HepG2 (cell line): ENCODE measurements around the gene PDZD2. TPM values are rescaled to one million over a fixed set of nuclear protein-coding genes. Genes with fewer than 3 reads are reported as not detected.

Experiments
- ATAC-seq: fragments of 200-7000 bp; cut with Tn5 transposase; 3 replicates; pipeline ENCODE4 v1.9.1; 2020; ENCODE audit warnings: mild to moderate bottlenecking, moderate library complexity
- BruUV-seq: library from RNA; stranded (reverse); fragments of 400-500 nt; replicated peaks from 2 replicates; lab custom pipeline; 2021; lab: Mats Ljungman, UMichigan
- CTCF ChIA-PET: fragments of 300-600 bp; formaldehyde crosslinking; extraction: SDS; loops from one replicate; lab custom pipeline; 2021; ENCODE audit warnings: low total read pairs, inconsistent platforms, low intra/inter-chr PET ratio; lab: Yijun Ruan, JAX
- POLR2A ChIA-PET: fragments of 350-600 bp; sonication (Branson Sonifier 250); formaldehyde crosslinking; loops from one replicate; lab custom pipeline; 2020; ENCODE audit warnings: antibody characterized with exemption, inconsistent platforms; lab: Yijun Ruan, JAX
- DNase-seq: peaks from one replicate; pipeline ENCODE4 v3.0.0-alpha.2; 2015; ENCODE audit warnings: low spot score
- FAIRE-seq: peaks from 3 replicates; lab custom pipeline; 2011; peaks lifted over from hg19 to GRCh38; lab: Jason Lieb, UNC
- H2AFZ ChIP-seq: one replicate; pipeline ENCODE4 v1.6.1; 2011; ENCODE audit warnings: low read length, inconsistent platforms
- H3K27ac ChIP-seq: fragments of 300-600 bp; 3 replicates; pipeline ENCODE4 v1.8.0; 2011; ENCODE audit warnings: mixed run types, mild to moderate bottlenecking, mixed read lengths, low read length, inconsistent platforms; ENCODE audit not compliant: insufficient read depth; ENCODE audit errors: extremely low read length
- H3K27me3 ChIP-seq, 2 experiments: fragments of 200-600 bp in 1 of 2; 2 replicates in 1 of 2; 3 replicates in 1 of 2; pipeline versions ENCODE4 v1.6.0 to v1.8.0; 2011; ENCODE audit warnings: low read length in 2 of 2, mild to moderate bottlenecking in 2 of 2, moderate library complexity in 2 of 2, inconsistent platforms in 1 of 2; ENCODE audit not compliant: insufficient read depth in 2 of 2, control insufficient read depth in 1 of 2
- H3K36me3 ChIP-seq, 2 experiments: fragments of 200-600 bp in 1 of 2; replicated peaks in 1 of 2; 2 replicates in 1 of 2; 3 replicates in 1 of 2; pipeline versions ENCODE4 v1.5.1 to v1.8.0; 2011; ENCODE audit warnings: low read length in 2 of 2, inconsistent platforms in 1 of 2; ENCODE audit not compliant: insufficient read depth in 2 of 2, control insufficient read depth in 1 of 2
- H3K4me1 ChIP-seq: 2 replicates; pipeline ENCODE4 v1.5.1; 2012; ENCODE audit warnings: low read length, inconsistent platforms; ENCODE audit not compliant: insufficient read depth
- H3K4me2 ChIP-seq: 2 replicates; pipeline ENCODE4 v1.6.0; 2011; ENCODE audit warnings: low read depth, low read length, inconsistent platforms
- H3K4me3 ChIP-seq, 3 experiments: fragments of 200-600 bp in 1 of 3; sonication (generic), shearing (Covaris generic) in 1 of 3; replicated peaks in 1 of 3; 2 replicates each; pipeline ENCODE4 v1.5.1; 2011 to 2016; ENCODE audit warnings: low read length in 3 of 3, inconsistent platforms in 2 of 3, low read depth in 2 of 3, mild to moderate bottlenecking in 2 of 3, control low read depth in 1 of 3, mixed read lengths in 1 of 3; ENCODE audit not compliant: insufficient read depth in 1 of 3
- H3K79me2 ChIP-seq: one replicate; pipeline ENCODE4 v1.6.1; 2011; ENCODE audit warnings: low read length, inconsistent platforms; ENCODE audit not compliant: insufficient read depth
- H3K9ac ChIP-seq: 2 replicates; pipeline ENCODE4 v1.6.0; 2011; ENCODE audit warnings: mild to moderate bottlenecking, low read depth, low read length, inconsistent platforms; ENCODE audit not compliant: insufficient read depth
- H3K9me3 ChIP-seq: 2 replicates; pipeline ENCODE4 v1.5.1; 2012; ENCODE audit warnings: mild to moderate bottlenecking, low read length
- H4K20me1 ChIP-seq: 2 replicates; pipeline ENCODE4 v1.6.0; 2011; ENCODE audit warnings: inconsistent platforms, mild to moderate bottlenecking, low read length, moderate library complexity; ENCODE audit not compliant: insufficient read depth
- CCAR2 ChIP-seq: fragments of 200-400 bp; formaldehyde crosslinking; optimal IDR thresholded peaks from 2 replicates; pipeline ENCODE3; 2018; ENCODE audit warnings: low read depth, mild to moderate bottlenecking, low read length, moderate library complexity
- GMEB2 ChIP-seq: IDR thresholded peaks from 2 replicates; pipeline ENCODE4 v1.6.1; 2016; ENCODE audit warnings: missing biosample characterization, missing genetic modification reagents, low read depth
- HMGXB4 ChIP-seq, 2 experiments: sonication (generic) in 1 of 2; formaldehyde crosslinking in 1 of 2; IDR thresholded peaks; 2 replicates each; pipeline versions ENCODE4 v1.4.0 to v1.6.1; 2018 to 2020; ENCODE audit warnings: missing genetic modification reagents in 2 of 2, borderline replicate concordance in 1 of 2, low read depth in 1 of 2, mild to moderate bottlenecking in 1 of 2, missing biosample characterization in 1 of 2
- SP1 ChIP-seq, 2 experiments: fragments of 450-650 bp in 1 of 2; sonication (generic) in 1 of 2; formaldehyde crosslinking in 1 of 2; IDR thresholded peaks; 2 replicates each; pipeline versions ENCODE4 v1.4.0 to v1.6.1; 2016 to 2020; ENCODE audit warnings: missing genetic modification reagents in 1 of 2
- TCF12 ChIP-seq, 2 experiments: fragments of 450-650 bp in 1 of 2; sonication (generic) in 1 of 2; formaldehyde crosslinking in 1 of 2; IDR thresholded peaks; 2 replicates each; pipeline versions ENCODE4 v1.6.1 to v1.8.0; 2017 to 2022; ENCODE audit warnings: antibody characterized with exemption in 1 of 2, mild to moderate bottlenecking in 1 of 2, missing genetic modification reagents in 1 of 2, moderate library complexity in 1 of 2
- ZNF33A ChIP-seq: sonication (generic); formaldehyde crosslinking; IDR thresholded peaks from 2 replicates; pipeline ENCODE4 v1.5.1; 2020; ENCODE audit warnings: missing genetic modification reagents, mild to moderate bottlenecking, moderate library complexity, borderline replicate concordance
- ZXDC ChIP-seq: sonication (generic); formaldehyde crosslinking; IDR thresholded peaks from 2 replicates; pipeline ENCODE4 v1.5.0; 2020; ENCODE audit warnings: mild to moderate bottlenecking, missing genetic modification reagents
- WGBS: methylation state at CpG from one replicate; pipeline ENCODE4 v1.1.6; 2017; ENCODE audit warnings: low lambda C conversion rate; 5-methylcytosine and 5-hydroxymethylcytosine counted together
- in situ Hi-C: cut with HindIII; loops from 2 replicates; pipeline ENCODE4 v1.10.0; 2017; ENCODE audit warnings: low pct_unique_long_range_greater_than_20kb; ENCODE audit not compliant: extremely low pct_ligation_motif_present
- intact Hi-C: fragments of 100-400 bp; cut with micrococcal nuclease; formaldehyde crosslinking; loops from one replicate; pipeline ENCODE4 v1.10.0; 2022; ENCODE audit not compliant: unreplicated experiment
- polyA plus RNA-seq, 8 experiments: library from polyadenylated mRNA; depleted of rRNA in 3 of 8; stranded (reverse) in 7 of 8; unstranded in 1 of 8; fragments of >200 nt; fragmentation: Illumina TruSeq in 4 of 8; extraction: Trizol in 4 of 8; gene quantifications; 2 replicates each; pipeline versions ENCODE4 v1.2.1 to v1.2.3, GENCODE V29; 2011 to 2016; ENCODE audit warnings: low read depth in 4 of 8, missing spikeins in 1 of 8, mixed read lengths in 1 of 8; ENCODE audit not compliant: insufficient read depth in 1 of 8
- total RNA-seq, 5 experiments: library from RNA; depleted of rRNA; stranded (reverse); fragments of >200 nt; fragmentation: Illumina TruSeq; extraction: Trizol; gene quantifications; 2 replicates each; pipeline ENCODE4 v1.2.3, GENCODE V29; 2016; ENCODE audit warnings: low read depth in 1 of 5

The PDZD2 gene
- total and polyA plus RNA-seq, 2 of the 13 experiments (the other 11 are each of a cell fraction or from before 2014, with no cell fraction given), result 0.04 TPM; not detected in 1

GRCh38 chr5:31720811-31721345, 81.9 kb downstream of the PDZD2 start:
- no TSS peak for BruUV-seq
- FAIRE-seq, result no peak
- intact Hi-C loops, result no loop called here

GRCh38 chr5:31722111-31722510, 83.2 kb downstream of the PDZD2 start:
- in situ Hi-C loops, result no loop called here
- TF ChIP-seq SP1 (IDR thresholded peaks at IDR 0.05), result no peak
- TF ChIP-seq SP1 (CRISPR knock-in tag; IDR thresholded peaks at IDR 0.05), result no peak
- TF ChIP-seq GMEB2 (CRISPR knock-in tag), result no peak
- no peak for TF ChIP-seq ZNF33A (CRISPR knock-in tag)
- no peak for TF ChIP-seq ZXDC (CRISPR knock-in tag)
- TF ChIP-seq TCF12 (IDR thresholded peaks at IDR 0.05), result no peak
- no peak for TF ChIP-seq TCF12 (CRISPR knock-in tag; IDR thresholded peaks at IDR 0.05)

More at GRCh38 chr5:31720811-31721345, 81.9 kb downstream of the PDZD2 start:
- no peaks in the 10 kb centered on the region for H3K4me1 ChIP-seq
- in situ Hi-C loops, result no loop called here
- CTCF ChIA-PET, result no interaction called here
- no peak overlapping the region for H2AFZ ChIP-seq
- H3K27ac ChIP-seq, result no peak overlapping the region
- no peaks in the 10 kb centered on the region for H3K36me3 ChIP-seq
- H3K4me3 ChIP-seq, result no peak overlapping the region
- H3K4me2 ChIP-seq, result no peak overlapping the region
- DNase-seq (no peak), ATAC-seq (no peak)
- H3K79me2 ChIP-seq, result no peaks in the 10 kb centered on the region
- TF ChIP-seq HMGXB4 (CRISPR knock-in tag; IDR thresholded peaks at IDR 0.05; ENCODE audit: borderline replicate concordance in 1 of 2, low read depth in 1 of 2) (no peak), CCAR2 (no peak)
- WGBS, result 2% methylated on average over 4 of the region's 4 CpGs
- H3K27me3 ChIP-seq, result peaks cover 0 to 3% of the 10 kb centered on the region in 2 experiments; a peak in 1 of 5 replicates
- POLR2A ChIA-PET, result no interaction called here
- no peaks in the 10 kb centered on the region for H4K20me1 ChIP-seq
- no peak overlapping the region for H3K9ac ChIP-seq
- no peaks in the 10 kb centered on the region for H3K9me3 ChIP-seq

More at GRCh38 chr5:31722111-31722510, 83.2 kb downstream of the PDZD2 start:
- ChIA-PET POLR2A (no interaction called here), CTCF (no interaction called here)
- WGBS, result 4% methylated on average over 4 of the region's 4 CpGs
- H3K79me2 ChIP-seq, result no peaks in the 10 kb centered on the region
- no TSS peak for BruUV-seq
- no peaks in the 10 kb centered on the region for H3K9me3 ChIP-seq
- H2AFZ ChIP-seq, result no peak overlapping the region
- ATAC-seq, result no peak
- H3K36me3 ChIP-seq, result no peaks in the 10 kb centered on the region
- FAIRE-seq, result no peak
- no peak overlapping the region for H3K4me3 ChIP-seq
- intact Hi-C loops, result no loop called here
- no peak overlapping the region for H3K27ac ChIP-seq
- no peak for DNase-seq
- H3K27me3 ChIP-seq, result peaks cover 0 to 6% of the 10 kb centered on the region in 2 experiments; a peak in 1 of 5 replicates
- H3K4me2 ChIP-seq, result no peak overlapping the region
- no peak overlapping the region for H3K9ac ChIP-seq
- no peaks in the 10 kb centered on the region for H3K4me1 ChIP-seq
- no peaks in the 10 kb centered on the region for H4K20me1 ChIP-seq
